Activated T-cell treated with anti-CD3 and anti-CD28 coated beads, Interleukin-2, amount 50 U/mL, for 1 hour (primary cell): Measurements from ENCODE around the gene GPR152.
"Not testable (repeated sequence)": the region's sequence is repeated elsewhere in the genome, so short reads cannot be mapped to it uniquely, and the experiment has no call there.

Experiments
- DNase-seq: peaks from one replicate; pipeline ENCODE4 v3.0.0-alpha.2; 2020

GPR152 gene

GRCh38 chr11:67489203-67489884, 36.8 kb upstream of the GPR152 start:
- no peak for DNase-seq

- no peak for DNase-seq
These were observed 34.1 kb upstream of the GPR152 start for GRCh38 chr11:67486481-67487195.

- not testable (repeated sequence) for DNase-seq
These were observed 33.4 kb upstream of the GPR152 start for GRCh38 chr11:67485873-67486361.

- DNase-seq = peak; percentile 64
These were observed 32.4 kb upstream of the GPR152 start for GRCh38 chr11:67484847-67485311.

- peak; percentile 49 for DNase-seq
These were observed 31.5 kb upstream of the GPR152 start for GRCh38 chr11:67483831-67484665.

GRCh38 chr11:67482827-67483798, 30.6 kb upstream of the GPR152 start, which contains the start of gene AIP:
TSS of gene AIP (plus strand) at chr11:67483026. CDS start at chr11:67483159, 133 bp downstream.
- peak; percentile 95 for DNase-seq

GRCh38 chr11:67482275-67482826, 29.8 kb upstream of the GPR152 start:
- DNase-seq = no peak

GRCh38 chr11:67477344-67478050, 25.0 kb upstream of the GPR152 start:
- DNase-seq = not testable (repeated sequence)

- DNase-seq = not testable (repeated sequence)
These were observed 24.2 kb upstream of the GPR152 start for GRCh38 chr11:67476692-67477091.

GRCh38 chr11:67472882-67473281, 20.4 kb upstream of the GPR152 start:
- DNase-seq = no peak

GRCh38 chr11:67470337-67471002, 17.9 kb upstream of the GPR152 start:
- no peak for DNase-seq

- no peak for DNase-seq
These were observed 16.9 kb upstream of the GPR152 start for GRCh38 chr11:67469508-67469811.

GRCh38 chr11:67468759-67469507, 16.4 kb upstream of the GPR152 start, which contains the start of gene TMEM134:
TSS of gene TMEM134 (minus strand) at chr11:67469251. CDS start at chr11:67469192, 59 bp downstream.
- peak; percentile 93 for DNase-seq

- DNase-seq = no peak
These were observed 15.9 kb upstream of the GPR152 start for GRCh38 chr11:67468456-67468758.

GRCh38 chr11:67468056-67468455, 15.5 kb upstream of the GPR152 start:
- DNase-seq = no peak

GRCh38 chr11:67466962-67467771, 14.6 kb upstream of the GPR152 start:
- no peak for DNase-seq

- no peak for DNase-seq
These were observed 13.8 kb upstream of the GPR152 start for GRCh38 chr11:67466367-67466766.

- not testable (repeated sequence) for DNase-seq
These were observed 13.0 kb upstream of the GPR152 start for GRCh38 chr11:67465530-67465929.

GRCh38 chr11:67465189-67465510, 12.6 kb upstream of the GPR152 start:
- DNase-seq = no peak
